T-helper 2 cell treated with Interferon-gamma antibody and Interleukin-4, amounts not matched to agents 100 ng/mL and 5 ng/mL, for 36 hours (primary cell): Measurements from ENCODE around the gene TUBB6. TPM values are rescaled to one million over a fixed set of nuclear protein-coding genes. Genes with fewer than 3 reads are reported as not detected.

ENCODE experiments used
- intact Hi-C: fragments of 100-400 bp; cut with micrococcal nuclease; formaldehyde crosslinking; loops from one replicate; pipeline ENCODE4 v1.15.1; 2023
- total RNA-seq: library from RNA; stranded (reverse); gene quantifications from 2 replicates; pipeline ENCODE4 v1.2.3, GENCODE V29; 2022

Gene TUBB6
- total RNA-seq, 1 donor from 2014 or later, result 13.0 TPM

- intact Hi-C loops, result no loop called here
These were observed 5.6 kb downstream of the TUBB6 start for GRCh38 chr18:12313530-12314245.

DNA sequence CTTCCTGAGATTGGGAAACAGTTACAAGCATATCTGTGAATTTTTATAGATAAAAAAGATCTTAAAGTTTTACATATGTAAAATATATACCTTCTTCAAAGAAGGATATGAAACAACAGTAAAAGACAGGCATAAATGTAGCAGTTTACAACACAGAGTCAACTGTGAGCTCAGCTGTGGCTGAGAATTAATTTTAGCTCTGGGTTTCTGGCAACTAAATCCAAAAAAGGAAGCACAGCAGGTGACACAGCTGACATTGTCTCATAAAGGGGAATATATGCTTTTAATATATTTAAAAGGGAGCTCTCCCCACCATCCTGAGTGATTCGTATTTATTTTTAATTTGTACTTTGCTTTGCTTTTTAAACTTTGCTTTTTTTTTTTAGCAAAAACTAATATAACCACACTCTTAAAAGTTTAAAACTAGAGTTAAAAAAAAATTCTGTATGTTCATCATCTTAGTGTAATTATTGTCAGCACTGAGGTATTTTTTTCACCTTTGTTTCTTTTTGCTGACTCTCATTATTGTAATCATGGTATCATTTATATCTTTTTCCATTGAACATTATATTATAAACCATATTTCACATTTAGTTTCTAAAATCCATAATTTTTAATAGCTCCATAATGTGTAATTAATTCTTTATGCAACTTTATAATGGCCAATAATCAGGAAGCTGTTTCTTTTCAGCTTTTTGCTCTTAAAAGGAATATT is 6.7 kb downstream of the TUBB6 start:
- intact Hi-C loops, result no loop called here

DNA sequence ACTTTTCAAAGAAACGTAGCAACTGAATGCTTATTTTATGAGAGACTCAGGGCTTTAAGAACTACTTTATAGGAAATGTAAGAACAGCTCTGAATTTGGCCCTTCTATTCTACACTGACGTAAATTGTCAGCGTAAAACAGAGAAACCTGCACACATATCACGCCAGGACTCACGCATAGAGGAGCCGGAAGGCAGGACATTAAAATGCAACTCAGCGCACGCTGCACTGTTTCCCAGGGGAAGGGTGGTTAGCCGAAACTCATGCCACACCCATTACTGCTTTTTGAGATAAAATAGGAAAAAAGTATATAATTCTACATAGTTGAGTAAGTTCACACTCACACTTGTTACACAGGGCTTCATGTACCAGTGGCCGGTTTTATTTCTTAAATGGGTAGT is 7.4 kb downstream of the TUBB6 start:
- intact Hi-C loops, result no loop called here

- intact Hi-C loops, result no loop called here
These were observed 7.9 kb downstream of the TUBB6 start for GRCh38 chr18:12315911-12316310.

GRCh38 chr18:12317664-12318333 is 9.8 kb downstream of the TUBB6 start:
- intact Hi-C loops, result no loop called here

GRCh38 chr18:12318334-12318697 is 10.3 kb downstream of the TUBB6 start:
- intact Hi-C loops, result no loop called here

GRCh38 chr18:12318857-12319256 is 10.8 kb downstream of the TUBB6 start:
- intact Hi-C loops, result no loop called here

DNA sequence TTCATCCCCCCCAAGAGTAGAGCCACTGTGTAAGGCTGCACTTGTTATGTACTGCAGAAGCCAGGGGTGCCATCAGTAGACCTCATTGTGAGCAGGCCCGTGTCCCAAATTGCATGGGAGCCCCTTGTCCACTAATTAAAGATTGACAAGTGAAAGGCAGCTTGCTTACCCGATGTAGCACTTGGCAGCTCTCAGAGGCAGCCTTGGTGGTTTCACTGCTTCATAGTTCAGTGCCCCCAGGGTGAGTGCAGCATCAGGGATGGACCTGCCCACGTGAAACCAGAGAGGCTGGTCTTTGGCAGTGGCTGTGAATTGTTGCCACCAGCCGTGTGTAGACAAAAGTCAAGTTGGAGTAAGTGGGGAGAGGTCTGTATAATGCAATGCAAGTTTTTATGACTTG is 13.3 kb downstream of the TUBB6 start:
- intact Hi-C loops, result no loop called here

GRCh38 chr18:12324991-12325725 is 17.1 kb downstream of the TUBB6 start:
- intact Hi-C loops, result no loop called here

GRCh38 chr18:12325726-12326245 is 17.7 kb downstream of the TUBB6 start:
- intact Hi-C loops, result no loop called here

DNA sequence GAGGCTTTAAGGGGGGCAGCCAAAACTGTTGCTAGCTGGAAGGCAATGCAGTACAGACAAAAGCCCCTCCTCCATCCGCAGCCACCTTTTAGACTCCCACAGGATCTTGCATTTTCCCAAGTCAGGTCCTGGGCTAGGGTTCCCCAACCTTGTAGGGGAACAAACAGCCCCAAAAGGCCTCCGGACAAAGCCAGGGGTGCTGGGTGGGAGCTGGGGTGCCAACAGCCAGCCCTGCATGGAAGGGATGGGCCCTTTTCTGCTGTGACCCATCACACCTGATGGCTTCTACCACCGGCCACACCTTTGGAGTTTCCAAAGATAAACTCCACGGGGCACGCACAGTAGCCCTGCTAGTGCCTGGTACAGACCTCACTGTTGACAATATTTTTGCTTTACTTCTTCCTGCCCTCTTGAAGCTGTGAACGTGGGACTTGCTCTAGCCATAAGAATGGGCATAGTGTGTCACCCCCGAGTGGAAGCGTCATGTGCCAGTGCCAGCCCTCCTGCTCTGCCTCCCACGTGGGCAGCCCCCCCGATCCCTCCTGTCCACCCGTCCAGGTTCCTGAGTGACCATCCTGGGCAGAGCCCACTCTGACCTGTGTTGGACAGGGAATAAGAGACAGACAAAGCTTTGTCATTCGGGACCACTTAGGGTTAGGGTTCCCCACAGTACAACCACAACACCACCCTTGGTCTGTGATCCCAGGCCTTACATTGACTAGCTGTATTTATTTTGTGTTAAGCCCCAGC is 18.8 kb downstream of the TUBB6 start:
- intact Hi-C loops, result no loop called here

GRCh38 chr18:12327510-12328178 is 19.6 kb downstream of the TUBB6 start:
- intact Hi-C loops, result loop anchor here (1.0 kb wide), 1 partner anchor 333 kb away; no protein-coding TSS in a partner anchor

DNA sequence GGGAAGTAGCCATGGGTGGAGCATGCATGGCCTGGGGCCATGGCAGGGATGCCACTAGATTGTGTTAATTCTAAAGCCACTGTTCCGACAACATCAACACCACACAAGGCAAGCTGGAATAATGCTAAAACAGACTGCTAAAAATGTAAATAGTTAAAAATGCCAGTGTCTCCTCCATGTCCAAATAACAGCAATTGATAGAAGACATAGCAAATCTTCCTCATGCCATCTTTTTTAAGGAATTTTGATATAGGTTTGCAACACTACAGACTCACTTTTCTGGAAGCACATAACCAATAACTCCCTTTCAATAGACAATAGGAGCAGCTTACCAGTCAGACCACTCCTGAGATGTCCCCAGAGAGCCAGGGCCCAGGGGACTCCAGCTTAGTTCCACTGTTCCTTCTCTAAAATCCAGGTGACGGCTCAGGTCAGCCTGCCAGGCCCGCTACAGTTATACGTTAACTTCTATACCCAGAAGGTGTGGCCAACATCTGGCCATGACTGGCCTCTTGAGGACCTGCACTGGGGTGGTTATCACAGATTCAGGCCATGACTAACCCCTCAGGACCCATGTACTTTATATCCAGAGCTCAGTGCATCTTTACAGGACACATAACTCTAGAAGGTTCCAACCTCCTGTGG is 20.3 kb downstream of the TUBB6 start:
- intact Hi-C loops, result loop anchor here (1.0 kb wide), 1 partner anchor 332 kb away; no protein-coding TSS in a partner anchor

- intact Hi-C loops, result no loop called here
These were observed 21.2 kb downstream of the TUBB6 start for GRCh38 chr18:12329125-12329698.

DNA sequence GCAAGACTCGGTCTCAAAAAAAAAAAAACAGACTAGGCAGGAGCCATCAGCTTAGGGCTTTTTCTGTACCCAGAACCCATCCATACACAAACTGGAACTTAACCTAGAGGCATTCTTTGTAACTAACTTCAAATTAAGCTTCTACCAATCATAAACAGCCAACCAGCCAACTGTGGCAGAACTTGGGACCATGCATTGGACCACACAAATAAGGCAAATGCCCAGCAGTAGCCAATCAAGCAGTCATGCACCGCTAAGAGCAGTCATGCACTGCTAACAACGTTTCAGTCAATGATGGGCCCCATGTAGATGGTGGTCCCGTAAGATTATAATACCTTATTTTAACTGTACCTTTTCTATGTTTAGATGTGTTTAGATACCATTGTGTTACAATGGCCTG is 22.7 kb downstream of the TUBB6 start:
- intact Hi-C loops, result no loop called here

- intact Hi-C loops, result no loop called here
These were observed 25.7 kb downstream of the TUBB6 start for GRCh38 chr18:12333506-12334290.

DNA sequence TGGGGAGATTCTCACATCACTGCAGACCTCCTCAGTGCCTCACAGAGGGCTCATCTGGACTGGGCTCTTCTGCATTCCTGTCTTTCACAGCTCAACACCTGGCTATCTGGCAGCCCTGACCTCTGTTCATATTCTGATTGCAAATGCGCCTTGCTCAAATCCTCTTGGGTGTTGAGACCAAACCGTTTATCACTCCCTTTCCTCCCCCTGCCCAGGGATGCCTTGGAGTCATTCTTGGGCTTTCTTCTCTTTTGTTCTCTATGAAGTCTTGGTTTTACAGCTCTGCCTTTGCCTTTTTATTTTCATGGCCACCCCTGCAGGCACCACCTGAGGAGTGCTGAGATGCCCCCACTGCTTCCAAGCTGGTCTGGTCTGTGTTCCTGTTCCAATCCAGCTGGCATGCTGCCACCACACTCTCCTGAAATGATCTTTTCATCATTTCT is 26.3 kb downstream of the TUBB6 start:
- intact Hi-C loops, result no loop called here

- intact Hi-C loops, result no loop called here
These were observed 26.8 kb downstream of the TUBB6 start for GRCh38 chr18:12334863-12335262.
